NCI-H128 (cell line): ENCODE data around the gene MYO10.
"Not testable (repeated sequence)": the region's sequence is repeated elsewhere in the genome, so short reads cannot be mapped to it uniquely, and the experiment has no call there.

Source experiments
- DNase-seq: peaks from one replicate; lab custom pipeline; 2025; ENCODE audit not compliant: unreplicated experiment; lab: John Stamatoyannopoulos, UW

The MYO10 gene

GRCh38 chr5:16750445-16750844, 185.6 kb downstream of the MYO10 start:
- no peak for DNase-seq

DNA sequence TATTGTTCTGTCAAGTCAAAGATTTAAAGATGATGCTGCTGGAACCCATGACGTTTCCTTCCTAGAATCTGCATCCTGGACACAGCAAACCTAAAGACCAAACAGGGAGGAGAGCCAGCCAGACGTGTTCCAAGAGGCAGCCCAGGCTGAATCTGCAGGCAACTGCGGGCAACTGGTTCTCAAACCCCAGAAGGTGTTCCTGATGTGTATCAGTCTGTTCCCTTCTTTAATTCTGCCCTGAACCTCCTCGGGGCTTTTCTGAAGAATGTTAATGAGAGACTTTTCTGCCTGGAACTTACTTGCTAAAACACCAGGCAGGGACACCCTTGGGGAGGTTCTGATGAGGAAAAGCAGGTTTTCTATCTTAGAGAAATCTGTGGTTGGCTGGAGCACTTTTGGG, 186.5 kb downstream of the MYO10 start:
- no peak for DNase-seq

DNA sequence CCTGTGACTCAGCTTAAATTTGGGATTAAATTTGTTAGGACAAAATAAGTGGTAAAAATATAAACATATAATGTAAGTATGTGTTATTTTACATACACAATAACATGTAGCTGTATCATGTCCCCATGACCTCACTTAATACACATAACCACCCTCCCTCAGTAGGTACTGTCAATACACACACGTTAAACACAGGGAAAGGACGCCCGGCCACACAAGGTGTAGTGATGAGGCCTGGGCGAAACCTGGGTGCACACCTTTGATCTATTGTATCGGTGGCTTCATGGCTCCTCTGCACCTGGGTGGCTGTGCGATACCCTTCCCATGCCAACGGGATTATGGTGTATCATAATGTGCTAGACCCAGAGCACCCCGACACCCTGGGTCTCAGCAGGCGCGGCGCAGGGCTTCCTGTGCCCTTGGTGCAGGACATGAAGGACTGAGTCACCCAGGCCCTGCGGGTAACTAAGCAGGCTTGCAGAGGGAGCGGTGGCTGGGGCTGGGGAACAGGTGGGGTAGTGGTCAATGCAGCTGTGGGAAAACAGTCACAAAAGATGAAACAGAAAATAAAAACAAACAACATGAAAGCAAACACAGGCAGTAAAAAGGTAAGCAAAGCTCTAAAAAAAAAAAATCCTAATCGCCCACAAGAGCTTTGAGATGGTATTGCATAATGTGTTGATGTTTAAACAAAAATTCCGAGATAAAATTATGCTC, 191.8 kb downstream of the MYO10 start:
- DNase-seq = no peak

DNA sequence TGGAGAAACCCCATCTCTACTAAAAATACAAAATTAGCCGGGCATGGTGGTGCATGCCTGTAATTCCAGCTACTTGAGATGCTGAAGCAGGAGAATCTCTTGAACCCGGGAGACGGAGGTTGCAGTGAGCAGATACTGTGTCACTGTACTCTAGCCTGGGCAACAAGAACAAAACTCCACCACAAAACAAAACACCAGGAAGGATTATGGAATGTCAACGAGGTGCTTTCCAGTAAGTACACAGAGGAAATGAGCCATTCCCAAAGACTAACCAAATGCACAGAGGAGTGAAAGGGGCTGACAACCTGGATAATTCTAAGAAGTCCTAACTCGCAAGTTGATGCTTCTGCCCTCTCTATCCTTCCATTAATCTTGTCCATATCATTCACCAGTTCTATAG, 193.2 kb downstream of the MYO10 start:
- no peak for DNase-seq

DNA sequence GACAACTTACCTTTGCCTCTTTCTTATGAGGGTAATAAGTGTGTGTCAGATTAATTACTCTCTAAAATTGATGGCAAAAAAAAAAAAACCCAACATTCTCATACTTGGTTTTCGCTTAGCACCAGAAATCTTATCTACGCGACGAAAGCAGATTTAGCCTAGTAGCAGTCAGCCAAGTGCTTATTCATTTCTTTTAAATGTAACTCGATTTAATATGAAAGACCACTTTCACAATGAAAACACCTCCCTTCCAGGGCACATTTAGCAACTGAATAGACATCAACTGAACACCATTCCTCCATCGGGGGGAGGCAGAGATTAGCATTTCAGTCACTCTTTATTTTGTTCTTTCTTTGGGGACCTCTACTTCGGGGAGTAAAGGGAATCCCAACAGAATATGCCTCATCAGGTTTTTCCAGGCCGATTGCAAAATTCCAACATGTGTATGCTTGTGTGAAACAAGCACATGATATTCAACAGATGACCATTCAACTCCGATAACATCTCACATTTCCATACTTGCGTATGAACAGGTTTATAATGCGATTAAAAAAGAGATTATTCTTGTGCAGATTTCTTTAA, 195.2 kb downstream of the MYO10 start:
- DNase-seq = no peak

DNA sequence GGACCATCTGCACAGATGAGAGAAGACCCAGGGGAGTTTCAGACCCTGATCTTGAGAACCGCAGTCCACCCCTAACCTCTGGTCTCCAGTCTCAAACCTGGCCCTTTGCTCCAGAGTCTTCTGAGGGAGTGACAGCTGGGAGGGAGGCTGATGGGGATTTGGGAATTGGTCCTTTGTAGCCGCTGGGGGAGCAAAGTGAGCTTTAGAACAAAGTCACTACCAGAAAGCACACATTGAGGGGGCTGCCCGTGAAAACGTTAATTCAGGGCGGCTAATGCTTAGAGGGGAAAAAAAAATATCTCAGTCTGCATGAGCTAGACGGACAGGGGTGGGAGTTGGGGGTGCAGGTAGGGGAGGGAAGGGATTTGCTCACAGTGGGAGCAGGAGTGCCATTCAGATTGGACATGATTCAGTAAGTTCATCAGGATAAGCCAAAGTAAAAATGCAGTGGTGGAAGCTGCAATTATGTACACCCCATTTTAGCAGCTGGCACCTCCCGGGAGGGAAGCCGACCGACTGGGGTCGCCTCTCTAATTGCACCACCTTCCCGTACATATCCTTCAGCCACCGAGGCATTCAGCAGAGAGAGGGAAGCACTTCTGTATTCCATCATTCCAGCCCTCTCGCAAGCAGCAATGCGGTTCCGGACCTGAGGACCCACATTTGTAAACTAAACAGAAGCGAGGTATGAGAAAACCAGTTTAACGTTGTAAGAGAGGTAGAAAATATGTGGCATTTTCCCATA, 195.8 kb downstream of the MYO10 start:
- DNase-seq = no peak

DNA sequence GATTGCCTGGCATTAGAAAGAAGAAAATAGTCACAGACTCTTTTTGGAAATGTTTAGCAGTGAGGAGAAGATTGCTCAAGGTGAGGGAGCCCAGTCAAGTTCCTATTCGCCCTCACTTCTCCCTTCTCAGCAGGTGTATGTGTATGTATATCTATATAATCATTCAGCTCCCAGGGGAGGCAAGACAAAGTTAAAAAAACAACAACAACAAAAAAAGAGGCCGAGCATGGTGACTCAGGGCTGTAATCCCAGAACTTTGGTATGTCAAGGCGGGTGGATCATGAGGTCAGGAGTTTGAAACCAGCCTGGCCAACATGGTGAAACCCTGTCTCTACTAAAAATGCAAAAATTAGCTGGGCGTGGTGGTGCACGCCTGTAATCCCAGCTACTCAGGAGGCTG, 197.7 kb downstream of the MYO10 start:
- DNase-seq = not testable (repeated sequence)

DNA sequence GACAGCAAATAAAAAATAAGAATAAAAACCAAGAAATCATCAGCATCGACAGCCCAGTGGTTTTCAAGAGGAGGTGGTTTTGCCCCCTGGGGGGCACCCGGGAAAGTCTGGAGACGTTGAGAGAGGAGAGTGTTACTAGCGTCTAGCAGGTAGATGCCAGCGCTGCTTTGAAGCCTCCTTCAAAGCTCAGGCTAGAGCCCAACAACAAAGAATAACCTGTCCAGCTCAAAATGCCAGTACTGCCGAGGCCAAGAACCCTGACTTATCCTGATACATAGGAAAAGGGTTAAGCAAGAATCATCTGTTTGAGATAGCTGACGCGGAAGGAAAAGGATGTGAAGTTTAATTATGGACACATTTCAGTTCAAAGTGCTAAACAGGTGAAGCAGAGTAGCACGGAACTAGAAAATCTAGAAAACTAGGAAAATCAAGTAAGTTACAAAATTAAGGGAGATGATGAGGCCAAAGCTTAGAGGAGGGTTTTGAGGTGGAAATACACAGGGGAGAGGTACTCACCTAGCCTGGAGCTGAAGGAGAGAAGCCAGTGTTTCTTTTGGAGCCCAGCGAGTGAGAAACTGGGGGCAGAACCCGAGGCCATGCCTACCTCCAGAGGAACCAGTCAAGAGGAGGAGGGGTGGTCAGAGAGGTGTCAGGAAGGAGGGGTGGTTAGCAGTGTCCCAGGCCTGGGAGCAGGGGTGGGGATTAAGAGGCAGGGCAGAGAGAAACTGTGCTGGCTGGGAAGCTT, 198.3 kb downstream of the MYO10 start:
- DNase-seq = no peak

GRCh38 chr5:16737209-16737608, 198.9 kb downstream of the MYO10 start:
- no peak for DNase-seq

GRCh38 chr5:16736158-16736995, 199.7 kb downstream of the MYO10 start:
- peak; percentile 11 for DNase-seq

DNA sequence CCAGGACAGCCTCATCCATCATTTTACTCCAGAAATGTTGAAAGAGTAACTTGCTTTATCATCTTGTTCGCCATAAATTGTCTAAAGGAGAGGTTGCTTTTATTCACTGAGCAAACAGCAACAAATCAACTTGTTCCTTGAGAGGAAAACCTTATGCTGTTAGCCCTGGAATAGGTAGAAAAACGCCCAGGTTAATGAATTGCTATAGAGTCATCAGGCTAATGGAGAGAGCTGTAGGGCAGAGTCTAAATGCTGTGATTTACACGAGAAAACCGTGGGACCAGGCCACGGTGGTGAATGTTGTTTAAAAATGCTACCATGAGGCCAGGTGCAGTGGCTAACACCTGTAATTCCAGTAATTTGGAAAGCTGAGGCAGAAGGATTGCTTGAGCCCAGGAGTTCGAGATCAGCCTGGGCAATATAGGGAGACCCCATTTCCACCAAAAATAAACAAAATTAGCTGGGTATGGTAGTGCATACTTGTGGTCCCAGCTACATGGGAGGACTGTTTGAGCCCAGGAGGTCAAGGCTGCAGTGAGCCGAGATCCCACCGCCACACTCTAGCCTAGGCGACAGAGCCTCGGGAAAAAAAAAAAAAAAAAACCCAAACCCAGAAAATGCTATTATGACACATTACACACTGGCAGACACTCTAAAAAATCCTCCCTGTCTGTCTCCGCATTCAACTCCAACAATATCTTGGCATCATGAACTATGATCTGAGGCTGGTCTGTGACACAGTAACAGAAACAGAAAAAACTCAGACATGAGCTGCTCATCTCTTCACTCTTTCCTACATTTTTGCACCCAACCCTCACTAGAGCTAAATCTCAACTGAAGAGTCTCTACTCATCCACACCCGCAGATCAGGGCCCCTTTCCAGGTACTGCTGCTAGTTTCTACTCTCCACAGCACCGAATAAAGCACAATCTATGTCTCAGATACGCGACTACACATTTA, 200.7 kb downstream of the MYO10 start:
- DNase-seq = no peak

- DNase-seq = no peak
Observed at GRCh38 chr5:16733331-16734006, 202.6 kb downstream of the MYO10 start.

- DNase-seq = no peak
Observed at GRCh38 chr5:16732356-16732755, 203.7 kb downstream of the MYO10 start.

- no peak for DNase-seq
Observed at GRCh38 chr5:16727755-16728325, 208.2 kb downstream of the MYO10 start.

GRCh38 chr5:16726538-16726946, 209.5 kb downstream of the MYO10 start:
- no peak for DNase-seq

DNA sequence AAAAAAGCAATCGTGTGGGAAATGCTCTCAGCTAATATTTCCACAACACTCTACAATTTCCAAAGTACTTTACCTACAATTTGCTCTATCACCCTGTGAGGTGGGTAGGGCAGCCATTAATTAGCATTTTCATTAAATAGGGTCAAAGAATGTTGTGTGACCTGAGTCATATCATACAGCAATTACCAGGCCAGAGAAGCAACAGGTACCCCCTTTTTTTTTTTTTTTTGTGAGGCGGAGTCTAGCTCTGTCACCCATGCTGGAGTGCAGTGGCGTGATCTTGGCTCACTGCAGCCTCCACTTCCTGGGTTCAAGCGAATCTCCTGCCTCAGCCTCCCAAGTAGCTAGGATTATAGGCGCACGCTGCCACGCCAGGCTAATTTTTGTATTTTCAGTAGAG, 210.5 kb downstream of the MYO10 start:
- no peak for DNase-seq

- DNase-seq = no peak
Observed at GRCh38 chr5:16723821-16724220, 212.3 kb downstream of the MYO10 start.

GRCh38 chr5:16722097-16722495, 214.0 kb downstream of the MYO10 start:
- no peak for DNase-seq
